HCT116 (cell line): ENCODE measurements around the gene ENTHD1. TPM values are rescaled to one million over a fixed set of nuclear protein-coding genes. Genes with fewer than 3 reads are reported as not detected.

Experiments
- ATAC-seq: fragments of 200-7000 bp; cut with Tn5 transposase; 2 replicates; pipeline ENCODE4 v1.9.1; 2020; ENCODE audit warnings: mild to moderate bottlenecking, moderate library complexity
- BruUV-seq: library from RNA; stranded (reverse); fragments of 400-500 nt; replicated peaks from 2 replicates; lab custom pipeline; 2021; lab: Mats Ljungman, UMichigan
- CTCF ChIA-PET: fragments of 300-600 bp; sonication (Branson Sonifier 250); formaldehyde crosslinking; loops from one replicate; lab custom pipeline; 2021; ENCODE audit warnings: antibody characterized with exemption; lab: Charles Lee
- POLR2A ChIA-PET: fragments of 300-600, 350-600 bp; sonication (Branson Sonifier 250); formaldehyde crosslinking; loops from one replicate; lab custom pipeline; 2021; ENCODE audit warnings: antibody characterized with exemption; lab: Charles Lee
- RAD21 ChIA-PET, 2 experiments: fragments of 300-600 bp; sonication (Branson Sonifier 250); formaldehyde crosslinking; loops; one replicate each; lab custom pipeline; 2023; ENCODE audit warnings: low total read pairs in 2 of 2; ENCODE audit not compliant: uncharacterized antibody in 2 of 2, unreplicated experiment in 2 of 2, low non-redundant PET in 1 of 2; lab: Charles Lee
- DNase-seq: peaks from one replicate; pipeline ENCODE4 v3.0.0-alpha.2; 2010; ENCODE audit warnings: low read depth, low spot score
- H2AFZ ChIP-seq: fragments of 200-600 bp; shearing (Covaris generic), sonication (generic); 2 replicates; pipeline ENCODE4 v1.6.1; 2017; ENCODE audit warnings: low read depth, mixed run types, mixed read lengths, antibody characterized with exemption, low read length; ENCODE audit not compliant: poor library complexity, severe bottlenecking
- H3K27ac ChIP-seq: 2 replicates; pipeline ENCODE4 v1.5.1; 2012; ENCODE audit warnings: low read depth, low read length
- H3K27me3 ChIP-seq: fragments of 200-600 bp; sonication (generic); 2 replicates; pipeline ENCODE4 v1.6.1; 2016; ENCODE audit warnings: mixed run types, low read length, mixed read lengths; ENCODE audit not compliant: insufficient read depth
- H3K36me3 ChIP-seq, 2 experiments: fragments of 200-500 bp in 1 of 2; fragments of 200-600 bp in 1 of 2; sonication (Bioruptor generic) in 1 of 2; sonication (generic) in 1 of 2; 2 replicates each; pipeline versions ENCODE4 v1.5.1 to v1.6.1; 2014 to 2016; ENCODE audit warnings: low read length in 2 of 2, inconsistent platforms in 1 of 2, mixed read lengths in 1 of 2, mixed run types in 1 of 2; ENCODE audit not compliant: insufficient read depth in 2 of 2, control insufficient read depth in 1 of 2
- H3K4me1 ChIP-seq, 2 experiments: fragments of 200-600 bp in 1 of 2; sonication (generic) in 1 of 2; 2 replicates each; pipeline versions ENCODE4 v1.5.1 to v1.6.1; 2012 to 2017; ENCODE audit warnings: low read length in 2 of 2, inconsistent platforms in 1 of 2, mild to moderate bottlenecking in 1 of 2, mixed read lengths in 1 of 2, mixed run types in 1 of 2, moderate library complexity in 1 of 2; ENCODE audit not compliant: insufficient read depth in 2 of 2, control insufficient read depth in 1 of 2
- H3K4me2 ChIP-seq: fragments of 200-600 bp; sonication (generic); 2 replicates; pipeline ENCODE4 v1.6.1; 2017; ENCODE audit warnings: mixed run types, low read length, mixed read lengths
- H3K4me3 ChIP-seq, 2 experiments: fragments of 200-600 bp in 1 of 2; sonication (generic) in 1 of 2; replicated peaks in 1 of 2; 2 replicates each; pipeline ENCODE4 v1.5.1; 2011 to 2016; ENCODE audit warnings: low read length in 2 of 2, control low read depth in 1 of 2, low read depth in 1 of 2, mild to moderate bottlenecking in 1 of 2, mixed read lengths in 1 of 2, mixed run types in 1 of 2
- H3K79me2 ChIP-seq: fragments of 200-600 bp; sonication (generic); 2 replicates; pipeline ENCODE4 v1.6.1; 2017; ENCODE audit warnings: mild to moderate bottlenecking, mixed run types, low read length, moderate library complexity, mixed read lengths; ENCODE audit not compliant: insufficient read depth
- H3K9ac ChIP-seq: fragments of 200-600 bp; sonication (generic); 2 replicates; pipeline ENCODE4 v1.6.1; 2016; ENCODE audit warnings: low read length, mixed read lengths
- H3K9me2 ChIP-seq: fragments of 200-600 bp; sonication (generic), shearing (Covaris generic); 2 replicates; pipeline ENCODE4 v1.6.1; 2017; ENCODE audit warnings: mixed run types, mild to moderate bottlenecking, moderate library complexity; ENCODE audit not compliant: insufficient read depth
- H3K9me3 ChIP-seq, 2 experiments: fragments of 200-500 bp in 1 of 2; fragments of 200-600 bp in 1 of 2; sonication (Bioruptor generic) in 1 of 2; sonication (generic) in 1 of 2; 2 replicates each; pipeline ENCODE4 v1.6.1; 2014 to 2017; ENCODE audit warnings: low read length in 2 of 2, mixed read lengths in 2 of 2, inconsistent platforms in 1 of 2, low read depth in 1 of 2, mild to moderate bottlenecking in 1 of 2, mixed run types in 1 of 2, moderate library complexity in 1 of 2; ENCODE audit not compliant: control insufficient read depth in 1 of 2, insufficient read depth in 1 of 2
- H4K20me1 ChIP-seq: fragments of 200-600 bp; sonication (generic), shearing (Covaris generic); 2 replicates; pipeline ENCODE4 v1.6.1; 2017; ENCODE audit warnings: mixed run types, mild to moderate bottlenecking, moderate library complexity; ENCODE audit not compliant: insufficient read depth
- ELF1 ChIP-seq: IDR thresholded peaks from 2 replicates; pipeline ENCODE4 v1.6.1; 2012; ENCODE audit warnings: low read depth, borderline replicate concordance
- EZH2 ChIP-seq: fragments of 200-600 bp; sonication (generic); IDR thresholded peaks from 2 replicates; pipeline ENCODE4 v1.6.1; 2017; ENCODE audit warnings: antibody characterized with exemption, mixed run types
- RAD21 ChIP-seq: IDR thresholded peaks from 2 replicates; pipeline ENCODE4 v1.6.1; 2012; ENCODE audit warnings: low read depth, mild to moderate bottlenecking
- SRF ChIP-seq: IDR thresholded peaks from 2 replicates; pipeline ENCODE4 v1.6.1; 2012; ENCODE audit warnings: low read depth
- TCF7L2 ChIP-seq: IDR thresholded peaks from 2 replicates; pipeline ENCODE4 v1.7.0; 2011; ENCODE audit warnings: borderline replicate concordance, inconsistent platforms; ENCODE audit not compliant: insufficient read depth, insufficient read length; ENCODE audit errors: extremely low read depth
- intact Hi-C: fragments of 100-400 bp; cut with micrococcal nuclease; formaldehyde crosslinking; loops from 2 replicates; pipeline ENCODE4 v1.10.0; 2022
- total RNA-seq: library from RNA; stranded (reverse); gene quantifications from one replicate; pipeline ENCODE4 v1.2.1, GENCODE V29; 2021; ENCODE audit not compliant: unreplicated experiment
- TF ChIP-seq, protein P1 (sequence below): IDR thresholded peaks from 2 replicates; pipeline ENCODE4 v1.6.1; 2012; ENCODE audit warnings: low read depth
- TF ChIP-seq, protein P2 (sequence below): IDR thresholded peaks from 2 replicates; pipeline ENCODE4 v1.6.1; 2012
- TF ChIP-seq, protein P3 (sequence below): IDR thresholded peaks from 2 replicates; pipeline ENCODE4 v1.6.1; 2012
- TF ChIP-seq, protein P4 (sequence below), 3 experiments: fragments of 200-600 bp in 1 of 3; sonication (generic) in 1 of 3; IDR thresholded peaks in 2 of 3; conservative IDR thresholded peaks in 1 of 3; 2 replicates each; pipeline ENCODE4 v1.5.1; 2012 to 2017; ENCODE audit warnings: low read depth in 2 of 3, low read length in 2 of 3, antibody characterized with exemption in 1 of 3, borderline replicate concordance in 1 of 3, control low read depth in 1 of 3, mild to moderate bottlenecking in 1 of 3, mixed read lengths in 1 of 3, mixed run types in 1 of 3, moderate library complexity in 1 of 3; ENCODE audit not compliant: insufficient read depth in 1 of 3

Gene ENTHD1
- total RNA-seq, 1 experiment from 2014 or later: not detected

DNA sequence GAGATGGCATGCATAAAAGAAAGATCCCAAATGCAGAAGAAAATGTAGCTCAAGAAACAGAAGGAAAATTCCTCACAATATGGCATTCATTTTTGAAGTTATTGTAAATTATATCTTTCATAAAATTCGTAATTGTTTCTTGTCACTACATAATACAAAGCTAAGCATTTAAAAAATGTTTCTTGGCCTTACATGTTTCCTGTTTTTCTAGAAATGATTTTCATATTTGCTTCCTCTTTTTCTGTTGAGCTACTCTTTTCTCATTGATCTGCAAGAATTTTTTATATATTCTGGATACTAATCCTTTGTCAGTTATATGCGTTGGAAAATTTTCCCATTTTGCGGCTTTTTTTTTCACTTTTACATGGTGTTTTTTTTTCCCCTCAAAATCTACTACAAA, 48.0 kb downstream of the ENTHD1 start (continued):
- TF ChIP-seq, protein P1, sequence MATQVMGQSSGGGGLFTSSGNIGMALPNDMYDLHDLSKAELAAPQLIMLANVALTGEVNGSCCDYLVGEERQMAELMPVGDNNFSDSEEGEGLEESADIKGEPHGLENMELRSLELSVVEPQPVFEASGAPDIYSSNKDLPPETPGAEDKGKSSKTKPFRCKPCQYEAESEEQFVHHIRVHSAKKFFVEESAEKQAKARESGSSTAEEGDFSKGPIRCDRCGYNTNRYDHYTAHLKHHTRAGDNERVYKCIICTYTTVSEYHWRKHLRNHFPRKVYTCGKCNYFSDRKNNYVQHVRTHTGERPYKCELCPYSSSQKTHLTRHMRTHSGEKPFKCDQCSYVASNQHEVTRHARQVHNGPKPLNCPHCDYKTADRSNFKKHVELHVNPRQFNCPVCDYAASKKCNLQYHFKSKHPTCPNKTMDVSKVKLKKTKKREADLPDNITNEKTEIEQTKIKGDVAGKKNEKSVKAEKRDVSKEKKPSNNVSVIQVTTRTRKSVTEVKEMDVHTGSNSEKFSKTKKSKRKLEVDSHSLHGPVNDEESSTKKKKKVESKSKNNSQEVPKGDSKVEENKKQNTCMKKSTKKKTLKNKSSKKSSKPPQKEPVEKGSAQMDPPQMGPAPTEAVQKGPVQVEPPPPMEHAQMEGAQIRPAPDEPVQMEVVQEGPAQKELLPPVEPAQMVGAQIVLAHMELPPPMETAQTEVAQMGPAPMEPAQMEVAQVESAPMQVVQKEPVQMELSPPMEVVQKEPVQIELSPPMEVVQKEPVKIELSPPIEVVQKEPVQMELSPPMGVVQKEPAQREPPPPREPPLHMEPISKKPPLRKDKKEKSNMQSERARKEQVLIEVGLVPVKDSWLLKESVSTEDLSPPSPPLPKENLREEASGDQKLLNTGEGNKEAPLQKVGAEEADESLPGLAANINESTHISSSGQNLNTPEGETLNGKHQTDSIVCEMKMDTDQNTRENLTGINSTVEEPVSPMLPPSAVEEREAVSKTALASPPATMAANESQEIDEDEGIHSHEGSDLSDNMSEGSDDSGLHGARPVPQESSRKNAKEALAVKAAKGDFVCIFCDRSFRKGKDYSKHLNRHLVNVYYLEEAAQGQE: no peak

DNA sequence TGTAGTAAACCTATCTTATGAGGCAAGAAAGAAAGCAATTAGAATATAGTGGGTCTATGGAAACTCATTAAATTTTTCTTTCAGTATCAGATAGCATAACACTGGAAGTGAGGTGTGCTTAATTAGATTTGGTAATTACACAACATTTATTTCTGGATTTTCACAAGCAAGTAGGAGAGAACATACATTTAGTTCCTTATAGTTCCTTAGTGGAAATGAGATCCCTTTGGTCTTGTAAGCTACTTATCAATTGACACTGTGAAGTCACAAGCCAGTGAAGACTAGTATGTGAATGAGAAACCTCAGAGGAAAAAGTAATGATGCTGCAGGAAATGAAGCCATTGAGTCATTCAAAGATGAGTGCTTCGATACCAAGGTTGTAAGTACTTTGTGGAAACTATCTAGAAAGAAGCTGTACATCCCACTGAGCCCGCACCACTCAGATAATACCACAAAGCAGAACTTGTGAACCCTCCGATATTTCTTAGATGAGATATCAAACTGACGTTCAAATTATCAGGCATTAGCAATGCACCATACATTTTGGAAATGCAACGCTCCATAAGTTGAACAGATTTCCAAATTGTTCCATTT, 53.5 kb downstream of the ENTHD1 start:
- H2AFZ ChIP-seq: no peak overlapping the region
- CTCF ChIA-PET: no interaction called here
- BruUV-seq: no TSS peak
- RAD21 ChIA-PET: no interaction called here
- no peak for DNase-seq
- no peaks in the 10 kb centered on the region for H3K4me1 ChIP-seq
- H3K4me3 ChIP-seq: no peak overlapping the region
- intact Hi-C loops: no loop called here
- peaks cover 51% of the 10 kb centered on the region for H3K27me3 ChIP-seq
- H3K79me2 ChIP-seq: no peaks in the 10 kb centered on the region
- TF ChIP-seq SRF (no peak), ELF1 (no peak), RAD21 (no peak), TCF7L2 (no peak), EZH2 (no peak)
- TF ChIP-seq, protein P2, sequence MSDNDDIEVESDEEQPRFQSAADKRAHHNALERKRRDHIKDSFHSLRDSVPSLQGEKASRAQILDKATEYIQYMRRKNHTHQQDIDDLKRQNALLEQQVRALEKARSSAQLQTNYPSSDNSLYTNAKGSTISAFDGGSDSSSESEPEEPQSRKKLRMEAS: no peak
- TF ChIP-seq, protein P3, sequence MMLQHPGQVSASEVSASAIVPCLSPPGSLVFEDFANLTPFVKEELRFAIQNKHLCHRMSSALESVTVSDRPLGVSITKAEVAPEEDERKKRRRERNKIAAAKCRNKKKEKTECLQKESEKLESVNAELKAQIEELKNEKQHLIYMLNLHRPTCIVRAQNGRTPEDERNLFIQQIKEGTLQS: no peak
- TF ChIP-seq, protein P4, sequence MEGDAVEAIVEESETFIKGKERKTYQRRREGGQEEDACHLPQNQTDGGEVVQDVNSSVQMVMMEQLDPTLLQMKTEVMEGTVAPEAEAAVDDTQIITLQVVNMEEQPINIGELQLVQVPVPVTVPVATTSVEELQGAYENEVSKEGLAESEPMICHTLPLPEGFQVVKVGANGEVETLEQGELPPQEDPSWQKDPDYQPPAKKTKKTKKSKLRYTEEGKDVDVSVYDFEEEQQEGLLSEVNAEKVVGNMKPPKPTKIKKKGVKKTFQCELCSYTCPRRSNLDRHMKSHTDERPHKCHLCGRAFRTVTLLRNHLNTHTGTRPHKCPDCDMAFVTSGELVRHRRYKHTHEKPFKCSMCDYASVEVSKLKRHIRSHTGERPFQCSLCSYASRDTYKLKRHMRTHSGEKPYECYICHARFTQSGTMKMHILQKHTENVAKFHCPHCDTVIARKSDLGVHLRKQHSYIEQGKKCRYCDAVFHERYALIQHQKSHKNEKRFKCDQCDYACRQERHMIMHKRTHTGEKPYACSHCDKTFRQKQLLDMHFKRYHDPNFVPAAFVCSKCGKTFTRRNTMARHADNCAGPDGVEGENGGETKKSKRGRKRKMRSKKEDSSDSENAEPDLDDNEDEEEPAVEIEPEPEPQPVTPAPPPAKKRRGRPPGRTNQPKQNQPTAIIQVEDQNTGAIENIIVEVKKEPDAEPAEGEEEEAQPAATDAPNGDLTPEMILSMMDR (IDR thresholded peaks at IDR 0.05 in 2 of 3, conservative IDR thresholded peaks at IDR 0.05 in 1 of 3; ENCODE audit: borderline replicate concordance in 1 of 3, insufficient read depth in 1 of 3, low read depth in 2 of 3, low read length in 2 of 3): no peak
- H3K36me3 ChIP-seq: no peaks in the 10 kb centered on the region
- H3K9ac ChIP-seq: no peak overlapping the region
- H4K20me1 ChIP-seq: no peaks in the 10 kb centered on the region
- H3K9me3 ChIP-seq: no peaks in the 10 kb centered on the region
- POLR2A ChIA-PET: no interaction called here
- H3K9me2 ChIP-seq: no peaks in the 10 kb centered on the region
- H3K27ac ChIP-seq: no peak overlapping the region
- ATAC-seq: no peak
- H3K4me2 ChIP-seq: no peak overlapping the region
